HEK293T (cell line): ENCODE results near the gene MAP2K5.

ENCODE experiments used
- BHLHE40 ChIP-seq: fragments of 450-650 bp; IDR thresholded peaks from 2 replicates; pipeline ENCODE4 v1.6.1; 2016; ENCODE audit warnings: mild to moderate bottlenecking, moderate library complexity, borderline replicate concordance
- HDGF ChIP-seq: fragments of 450-650 bp; IDR thresholded peaks from 2 replicates; pipeline ENCODE4 v1.6.1; 2017; ENCODE audit warnings: antibody characterized with exemption, borderline replicate concordance
- L3MBTL2 ChIP-seq: fragments of 450-650 bp; conservative IDR thresholded peaks from 2 replicates; pipeline ENCODE4 v1.6.1; 2016; ENCODE audit warnings: mild to moderate bottlenecking
- SP1 ChIP-seq: fragments of 450-650 bp; IDR thresholded peaks from 2 replicates; pipeline ENCODE4 v1.6.1; 2017
- SUZ12 ChIP-seq: fragments of 450-650 bp; IDR thresholded peaks from 2 replicates; pipeline ENCODE4 v1.6.1; 2016; ENCODE audit warnings: mild to moderate bottlenecking

DNA sequence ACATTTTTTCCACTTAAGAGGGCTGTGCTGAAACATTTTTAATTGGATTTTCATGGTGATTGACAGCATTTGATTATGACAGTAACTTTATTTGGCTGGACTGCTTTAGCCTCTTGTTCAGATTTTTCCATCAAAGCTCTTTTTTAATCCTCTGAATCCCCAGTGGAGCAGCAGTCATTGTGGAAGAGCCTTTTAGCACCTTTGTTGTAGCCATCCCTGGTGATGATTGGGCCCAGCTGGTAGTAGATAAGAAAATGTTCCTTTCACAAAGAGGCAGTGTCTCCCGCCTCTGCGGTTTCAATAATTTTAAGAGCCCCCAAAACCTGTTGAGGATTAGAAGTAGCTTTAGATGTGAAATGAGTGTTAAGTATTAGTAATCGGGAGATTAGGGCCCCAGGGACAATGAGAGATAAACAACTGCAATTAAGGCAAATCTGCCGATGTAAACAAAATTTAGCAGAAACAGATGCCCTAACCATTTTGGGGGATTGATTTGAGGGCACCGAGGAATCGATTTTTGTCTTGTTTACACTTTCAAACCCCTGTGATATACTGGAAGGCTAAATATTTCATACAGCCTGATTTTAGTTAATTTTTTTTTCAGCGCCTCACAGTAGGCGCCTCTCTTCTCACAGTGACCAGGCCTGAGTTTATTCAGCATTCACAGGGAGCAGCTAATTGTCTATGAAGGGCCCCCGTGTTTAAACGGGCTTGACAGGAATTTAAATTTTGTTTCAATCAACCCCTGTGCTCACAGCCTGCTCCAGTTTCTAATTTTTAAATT, 239.6 kb downstream of the MAP2K5 start:
- no peak for TF ChIP-seq SUZ12
- no peak for TF ChIP-seq BHLHE40
- TF ChIP-seq L3MBTL2: no peak
- TF ChIP-seq SP1: no peak
- TF ChIP-seq HDGF: no peak
